Panc1 (cell line): ENCODE data around the gene ZNF670. TPM values are rescaled to one million over a fixed set of nuclear protein-coding genes. Genes with fewer than 3 reads are reported as not detected.
"Not testable (repeated sequence)": the region's sequence is repeated elsewhere in the genome, so short reads cannot be mapped to it uniquely, and the experiment has no call there.

Experiments used
- ATAC-seq: fragments of 200-7000 bp; cut with Tn5 transposase; 2 replicates; pipeline ENCODE4 v1.9.1; 2020; ENCODE audit warnings: mild to moderate bottlenecking, moderate library complexity
- BruUV-seq: library from RNA; stranded (reverse); fragments of 400-500 nt; replicated peaks from 2 replicates; lab custom pipeline; 2021; lab: Mats Ljungman, UMichigan
- CTCF ChIA-PET: fragments of 300-600 bp; sonication (Branson Sonifier 250); formaldehyde crosslinking; loops from one replicate; lab custom pipeline; 2022; ENCODE audit warnings: antibody characterized with exemption; lab: Charles Lee
- POLR2A ChIA-PET: fragments of 300-600 bp; sonication (Branson Sonifier 250); formaldehyde crosslinking; loops from one replicate; lab custom pipeline; 2022; ENCODE audit warnings: antibody characterized with exemption; lab: Charles Lee
- DNase-seq: peaks from one replicate; pipeline ENCODE4 v3.0.0-alpha.2; 2010; ENCODE audit warnings: low read depth, low spot score
- H3K27ac ChIP-seq: 2 replicates; pipeline ENCODE4 v1.5.1; 2011; ENCODE audit warnings: mild to moderate bottlenecking, low read length, inconsistent platforms
- H3K27me3 ChIP-seq: fragments of 200-500 bp; sonication (Bioruptor generic); 2 replicates; pipeline ENCODE4 v1.6.0; 2014; ENCODE audit warnings: low read length, inconsistent platforms; ENCODE audit not compliant: control insufficient read depth, insufficient read depth
- H3K36me3 ChIP-seq: fragments of 200-500 bp; sonication (Bioruptor generic); 2 replicates; pipeline ENCODE4 v1.5.1; 2014; ENCODE audit warnings: inconsistent platforms, mild to moderate bottlenecking, low read length, moderate library complexity; ENCODE audit not compliant: control insufficient read depth, insufficient read depth
- H3K4me1 ChIP-seq: 2 replicates; pipeline ENCODE4 v1.5.1; 2011; ENCODE audit warnings: inconsistent platforms, mild to moderate bottlenecking, low read length, moderate library complexity; ENCODE audit not compliant: control insufficient read depth, insufficient read depth
- H3K4me3 ChIP-seq, 2 experiments: 2 replicates each; pipeline ENCODE4 v1.5.1; 2011 to 2012; ENCODE audit warnings: low read depth in 2 of 2, low read length in 2 of 2, mild to moderate bottlenecking in 2 of 2, inconsistent platforms in 1 of 2, moderate library complexity in 1 of 2
- H3K9me3 ChIP-seq: fragments of 200-500 bp; sonication (Bioruptor generic); 2 replicates; pipeline ENCODE4 v1.5.1; 2014; ENCODE audit warnings: low read depth, mild to moderate bottlenecking, inconsistent platforms, low read length, moderate library complexity; ENCODE audit not compliant: control insufficient read depth, insufficient read depth
- CTCF ChIP-seq: fragments of 450-650 bp; IDR thresholded peaks from 2 replicates; pipeline ENCODE4 v1.5.1; 2017; ENCODE audit warnings: mild to moderate bottlenecking
- POLR2AphosphoS5 ChIP-seq: IDR thresholded peaks from 2 replicates; pipeline ENCODE4 v1.6.1; 2012; ENCODE audit warnings: mild to moderate bottlenecking, low read depth, low read length, moderate library complexity
- REST ChIP-seq, 2 experiments: IDR thresholded peaks; 2 replicates each; pipeline ENCODE4 v1.6.1; 2011 to 2012; ENCODE audit warnings: low read depth in 2 of 2, control low read depth in 1 of 2, low read length in 1 of 2, mild to moderate bottlenecking in 1 of 2, moderate library complexity in 1 of 2; ENCODE audit not compliant: insufficient read depth in 1 of 2
- SIN3A ChIP-seq: IDR thresholded peaks from 2 replicates; pipeline ENCODE4 v1.6.1; 2012; ENCODE audit warnings: low read depth, mild to moderate bottlenecking, low read length, moderate library complexity, borderline replicate concordance; ENCODE audit not compliant: insufficient read depth
- TCF7L2 ChIP-seq: IDR thresholded peaks from 2 replicates; pipeline ENCODE4 v1.6.1; 2011; ENCODE audit warnings: mild to moderate bottlenecking, low read depth, low read length, inconsistent platforms
- in situ Hi-C: cut with HindIII; loops from 2 replicates; pipeline ENCODE4 v1.10.0; 2016; ENCODE audit warnings: low sequenced_read_pairs, low pct_unique_long_range_greater_than_20kb
- intact Hi-C: fragments of 100-400 bp; cut with micrococcal nuclease; formaldehyde crosslinking; loops from one replicate; pipeline ENCODE4 v1.10.0; 2022; ENCODE audit not compliant: unreplicated experiment
- total RNA-seq: library from RNA; stranded (reverse); gene quantifications from one replicate; pipeline ENCODE4 v1.2.1, GENCODE V29; 2021; ENCODE audit not compliant: unreplicated experiment

The ZNF670 gene
- total RNA-seq, 1 experiment from 2014 or later: 6.4 TPM

GRCh38 chr1:247037511-247038320 is 40.9 kb downstream of the ZNF670 start:
- Histone ChIP-seq H3K27me3 (no peaks in the 10 kb centered on the region), H3K4me3 (no peak overlapping the region), H3K4me1 (no peaks in the 10 kb centered on the region), H3K27ac (no peak overlapping the region), H3K36me3 (no peaks in the 10 kb centered on the region), H3K9me3 (peaks cover 96% of the 10 kb centered on the region)
- DNase-seq: no peak
- no peak for TF ChIP-seq SIN3A
- TF ChIP-seq TCF7L2: no peak
- no peak for TF ChIP-seq REST (IDR thresholded peaks at IDR 0.05; ENCODE audit: insufficient read depth in 1 of 2, low read depth in 2 of 2, low read length in 1 of 2)
- no peak for TF ChIP-seq CTCF
- no peak for TF ChIP-seq POLR2AphosphoS5
- in situ Hi-C loops: no loop called here
- BruUV-seq: no TSS peak
- ATAC-seq: no peak
- intact Hi-C loops: no loop called here
- ChIA-PET POLR2A (no interaction called here), CTCF (no interaction called here)

- intact Hi-C loops, POLR2A ChIA-PET, ATAC-seq, H3K27me3 ChIP-seq, DNase-seq, H3K27ac ChIP-seq, BruUV-seq, H3K36me3 ChIP-seq, in situ Hi-C loops, CTCF ChIA-PET, H3K4me3 ChIP-seq, H3K4me1 ChIP-seq: not testable (repeated sequence)
- peaks cover 55% of the 10 kb centered on the region for H3K9me3 ChIP-seq
These were observed 46.3 kb downstream of the ZNF670 start for GRCh38 chr1:247032306-247032705.

Other genes starting within 250 kb of the ZNF670 start
- gene AHCTF1, start 146.9 kb downstream of the ZNF670 start, total RNA-seq: 49.9 TPM
- gene ZNF695, start 70.8 kb downstream of the ZNF670 start, total RNA-seq: 14.7 TPM
- gene ZNF669, start 25.5 kb upstream of the ZNF670 start, total RNA-seq: 13.9 TPM
- 18.6 TPM for gene ZNF124, start 93.2 kb upstream of the ZNF670 start, total RNA-seq
- gene VN1R5, start 177.3 kb upstream of the ZNF670 start, total RNA-seq: not detected